Pancreas (tissue), 10 donors: ENCODE data around the gene TSC22D1. TPM values are rescaled to one million over a fixed set of nuclear protein-coding genes. Genes with fewer than 3 reads are reported as not detected.

Experiments used
- ATAC-seq, 4 donors: fragments of 200-7000 bp; cut with Tn5 transposase; one replicate each; pipeline versions ENCODE4 v1.8.0 to v1.9.1; 2020; ENCODE audit warnings: mild to moderate bottlenecking in 4 of 4, moderate library complexity in 4 of 4
- DNase-seq, 6 donors: peaks; one replicate each; pipeline ENCODE4 v3.0.0-alpha.2; 2020
- FAIRE-seq: peaks from 2 replicates; lab custom pipeline; 2012; peaks lifted over from hg19 to GRCh38; lab: Jason Lieb, UNC
- H3K27ac ChIP-seq, 4 donors: fragments of 200-600 bp; sonication (generic); 1 replicate in 3 of 4; 2 replicates in 1 of 4; pipeline versions ENCODE4 v1.5.0 to v1.8.0; 2020
- H3K27me3 ChIP-seq, 4 donors: fragments of 200-600 bp; one replicate each; pipeline ENCODE4 v1.8.0; 2021
- H3K36me3 ChIP-seq, 3 donors: fragments of 200-600 bp; sonication (generic) in 1 of 3; one replicate each; pipeline versions ENCODE4 v1.5.0 to v1.8.0; 2020 to 2021
- H3K4me1 ChIP-seq, 3 donors: fragments of 200-600 bp; one replicate each; pipeline ENCODE4 v1.8.0; 2021
- H3K4me3 ChIP-seq, 4 donors: fragments of 200-600 bp; sonication (generic) in 2 of 4; one replicate each; pipeline versions ENCODE4 v1.5.0 to v1.8.0; 2020 to 2021
- H3K9me3 ChIP-seq, 4 donors: fragments of 200-600 bp; one replicate each; pipeline ENCODE4 v1.8.0; 2021
- CTCF ChIP-seq, 4 donors: fragments of 200-600 bp; sonication (generic) in 3 of 4; IDR thresholded peaks; one replicate each; pipeline versions ENCODE4 v1.5.0 to v1.8.0; 2021; ENCODE audit warnings: antibody characterized with exemption in 4 of 4
- WGBS, 2 donors: extraction: QIAGEN DNeasy Blood & Tissue Kit; methylation state at CpG; one replicate each; pipeline ENCODE4 v1.1.7; 2013; 5-methylcytosine and 5-hydroxymethylcytosine counted together
- intact Hi-C, 3 donors: fragments of 100-400 bp; cut with DNase I; formaldehyde crosslinking; loops; one replicate each; pipeline versions ENCODE4 v1.11.1 to v1.14.2; 2022
- polyA plus RNA-seq, 2 donors: library from polyadenylated mRNA; stranded (reverse); fragments of 200-250 nt; gene quantifications; one replicate each; pipeline ENCODE4 v1.2.3, GENCODE V29; 2013
- total RNA-seq, 6 donors: library from RNA; stranded (reverse); fragmentation: NEBNext Ultra II Directional in 4 of 6; extraction: Animal tissue kit (Norgen Biotek cat#: 25700) in 4 of 6; gene quantifications; one replicate each; pipeline versions ENCODE4 v1.2.1 to v1.2.4, GENCODE V29; 2021 to 2023
- donor health status: healthy with polysubstance abuse.
- donor health status: DM: no; HTN: no; CAD: no; lungs with moderate emphysema.
- donor health status: DM: no; HTN: no; CAD: no.
- donor health status: control.
- donor health status: control.
- donor health status: Bipolar disorder and iron deficiency.
- donor health status: DM: yes; HTN: yes; CAD: no.
- donor health status: DM: no; HTN: no; CAD: no.
- donor health status: DM: no; HTN: no; CAD: no.
- donor health status: DM: yes; HTN: yes; CAD: no.

The TSC22D1 gene
- total and polyA plus RNA-seq, 8 donors: 16.8 to 49.9 (median 30.2) TPM

GRCh38 chr13:44414716-44415115, 161.4 kb downstream of the TSC22D1 start:
- no peak for TF ChIP-seq CTCF (IDR thresholded peaks at IDR 0.05)
- Histone ChIP-seq H3K36me3 (no peaks in the 10 kb centered on the region), H3K9me3 (no peaks in the 10 kb centered on the region), H3K27me3 (no peaks in the 10 kb centered on the region), H3K4me1 (no peaks in the 10 kb centered on the region), H3K27ac (no peak overlapping the region), H3K4me3 (no peak overlapping the region)
- no peak for FAIRE-seq
- peak in 1 of 4 donors; percentile 28 for ATAC-seq
- intact Hi-C loops: no loop called here
- DNase-seq: no peak
- 89 to 93% methylated on average over 26 of the region's 26 CpGs for WGBS, 2 donors

GRCh38 chr13:44413095-44413494, 163.0 kb downstream of the TSC22D1 start:
- Histone ChIP-seq H3K9me3 (no peaks in the 10 kb centered on the region), H3K27ac (no peak overlapping the region), H3K4me1 (no peaks in the 10 kb centered on the region), H3K27me3 (no peaks in the 10 kb centered on the region), H3K36me3 (no peaks in the 10 kb centered on the region), H3K4me3 (no peak overlapping the region)
- TF ChIP-seq CTCF (IDR thresholded peaks at IDR 0.05): no peak
- intact Hi-C loops: no loop called here
- no peak for FAIRE-seq
- no peak for DNase-seq
- WGBS, 2 donors: 92% methylated on average over 13 of the region's 13 CpGs
- no peak for ATAC-seq

- no peaks in the 10 kb centered on the region for H3K36me3 ChIP-seq
- FAIRE-seq (no peak), ATAC-seq (no peak), DNase-seq (no peak)
- H3K4me1 ChIP-seq: no peaks in the 10 kb centered on the region
- H3K27ac ChIP-seq: no peak overlapping the region
- WGBS, 2 donors: 86 to 88% methylated on average over 16 of the region's 16 CpGs
- H3K27me3 ChIP-seq: no peaks in the 10 kb centered on the region
- no peaks in the 10 kb centered on the region for H3K9me3 ChIP-seq
- H3K4me3 ChIP-seq: no peak overlapping the region
- intact Hi-C loops: no loop called here
- TF ChIP-seq CTCF (IDR thresholded peaks at IDR 0.05): no peak
Measured at GRCh38 chr13:44412346-44412935, 163.7 kb downstream of the TSC22D1 start.

GRCh38 chr13:44411841-44412240, 164.3 kb downstream of the TSC22D1 start:
- intact Hi-C loops: no loop called here
- Histone ChIP-seq H3K27ac (no peak overlapping the region), H3K9me3 (no peaks in the 10 kb centered on the region), H3K27me3 (no peaks in the 10 kb centered on the region), H3K36me3 (no peaks in the 10 kb centered on the region), H3K4me3 (no peak overlapping the region), H3K4me1 (no peaks in the 10 kb centered on the region)
- 78 to 85% methylated on average over 2 of the region's 2 CpGs for WGBS, 2 donors
- no peak for DNase-seq
- no peak for FAIRE-seq
- ATAC-seq: no peak
- no peak for TF ChIP-seq CTCF (IDR thresholded peaks at IDR 0.05)

- Histone ChIP-seq H3K36me3 (no peaks in the 10 kb centered on the region), H3K9me3 (no peaks in the 10 kb centered on the region), H3K27me3 (no peaks in the 10 kb centered on the region), H3K4me1 (no peaks in the 10 kb centered on the region), H3K27ac (no peak overlapping the region), H3K4me3 (no peak overlapping the region)
- FAIRE-seq (no peak), ATAC-seq (peak in 1 of 4 donors; percentile 36), DNase-seq (no peak)
- intact Hi-C loops: no loop called here
- TF ChIP-seq CTCF (IDR thresholded peaks at IDR 0.05): no peak
- 59 to 63% methylated on average over 6 of the region's 6 CpGs for WGBS, 2 donors
Measured at GRCh38 chr13:44410328-44410859, 165.7 kb downstream of the TSC22D1 start.
